CD8-positive, alpha-beta memory T cell (primary cell): ENCODE results near the gene METAP1D. TPM values are rescaled to one million over a fixed set of nuclear protein-coding genes. Genes with fewer than 3 reads are reported as not detected.

Source experiments
- CTCF ChIA-PET: fragments of 350-600 bp; sonication (Branson Sonifier 250); formaldehyde crosslinking; loops from one replicate; lab custom pipeline; 2021; ENCODE audit warnings: antibody characterized with exemption; lab: Charles Lee
- POLR2A ChIA-PET: fragments of 350-600 bp; sonication (Branson Sonifier 250); formaldehyde crosslinking; loops from one replicate; lab custom pipeline; 2021; ENCODE audit warnings: antibody characterized with exemption; lab: Charles Lee
- DNase-seq, 5 donors: peaks; one replicate each; pipeline versions ENCODE4 v3.0.0 to v3.0.0-alpha.2; 2020 to 2022; ENCODE audit warnings: mixed read lengths in 1 of 5
- H3K27ac ChIP-seq: one replicate; pipeline ENCODE4 v1.7.0; 2013; ENCODE audit warnings: low read depth, mild to moderate bottlenecking, low read length, moderate library complexity
- H3K27me3 ChIP-seq: 2 replicates; pipeline ENCODE4 v1.7.0; 2013; ENCODE audit warnings: low read length, mild to moderate bottlenecking; ENCODE audit not compliant: insufficient read depth, poor library complexity, severe bottlenecking
- H3K36me3 ChIP-seq: 2 replicates; pipeline ENCODE4 v1.7.0; 2013; ENCODE audit warnings: mild to moderate bottlenecking, low read length, moderate library complexity; ENCODE audit not compliant: insufficient read depth
- H3K4me1 ChIP-seq: 2 replicates; pipeline ENCODE4 v1.7.0; 2013; ENCODE audit warnings: mild to moderate bottlenecking, low read length, moderate library complexity; ENCODE audit not compliant: insufficient read depth
- H3K4me3 ChIP-seq: 2 replicates; pipeline ENCODE4 v1.7.0; 2013; ENCODE audit warnings: mild to moderate bottlenecking, low read length
- H3K9me3 ChIP-seq: 2 replicates; pipeline ENCODE4 v1.7.0; 2013; ENCODE audit warnings: mild to moderate bottlenecking, low read length
- H3K27ac Mint-ChIP-seq, 8 donors: one replicate each; pipeline ENCODE4 v1.8.0; 2020 to 2021; ENCODE audit warnings: mixed read lengths in 8 of 8, mild to moderate bottlenecking in 6 of 8, inconsistent platforms in 3 of 8, moderate library complexity in 3 of 8
- H3K27me3 Mint-ChIP-seq, 2 donors: one replicate each; pipeline ENCODE4 v1.8.0; 2020 to 2021; ENCODE audit warnings: mixed read lengths in 2 of 2, mild to moderate bottlenecking in 1 of 2, moderate library complexity in 1 of 2
- H3K36me3 Mint-ChIP-seq, 3 donors: one replicate each; pipeline ENCODE4 v1.8.0; 2020 to 2021; ENCODE audit warnings: mixed read lengths in 3 of 3, inconsistent platforms in 1 of 3, mild to moderate bottlenecking in 1 of 3
- H3K4me1 Mint-ChIP-seq, 3 donors: one replicate each; pipeline ENCODE4 v1.8.0; 2020 to 2021; ENCODE audit warnings: mixed read lengths in 3 of 3, inconsistent platforms in 1 of 3, mild to moderate bottlenecking in 1 of 3
- H3K4me3 Mint-ChIP-seq, 7 donors: one replicate each; pipeline ENCODE4 v1.8.0; 2020 to 2021; ENCODE audit warnings: mixed read lengths in 7 of 7, mild to moderate bottlenecking in 6 of 7, moderate library complexity in 4 of 7, inconsistent platforms in 2 of 7
- H3K9me3 Mint-ChIP-seq, 5 donors: one replicate each; pipeline ENCODE4 v1.8.0; 2020 to 2022; ENCODE audit warnings: mixed read lengths in 5 of 5, mild to moderate bottlenecking in 3 of 5, moderate library complexity in 2 of 5, inconsistent platforms in 1 of 5
- polyA plus RNA-seq: library from polyadenylated mRNA; unstranded; fragments of 300-500 nt; fragmentation: Illumina TruSeq; gene quantifications from one replicate; pipeline ENCODE4 v1.2.3, GENCODE V29; 2021
- total RNA-seq, 2 experiments: library from RNA; stranded (reverse); gene quantifications; one replicate each; pipeline ENCODE4 v1.2.3, GENCODE V29; 2021

The METAP1D gene
- total RNA-seq (10 to 100 TPM in 1 of 2 experiments, 1 to 10 TPM in 1; 9.0 to 10.2 TPM), polyA plus RNA-seq (2.7 TPM)

GRCh38 chr2:171999604-172000469, at the start of gene METAP1D:
TSS of gene METAP1D (plus strand) at chr2:171999953. CDS start at chr2:171999970, 17 bp downstream.
- ChIA-PET CTCF (no interaction called here), POLR2A (interaction anchor here (0.6 kb wide), 2 partner anchors 10 to 429 kb away, joined by 4 to 5 read pairs; no protein-coding TSS in a partner anchor)
- Histone ChIP-seq H3K9me3 (no peaks in the 10 kb centered on the region), H3K4me3 (peak within 1 kb of the TSS; percentile 63), H3K27ac (peak within 1 kb of the TSS; percentile 58), H3K27me3 (no peaks in the 10 kb centered on the region), H3K36me3 (no peaks in the 10 kb centered on the region), H3K4me1 (peaks cover 14% of the 10 kb centered on the region)
- H3K27me3 Mint-ChIP-seq = peaks cover 3 to 18% of the 10 kb centered on the region in 2 donors
- H3K9me3 Mint-ChIP-seq = no peaks in the 10 kb centered on the region
- peak within 1 kb of the TSS; percentile 84 to 97 (median 90) for H3K4me3 Mint-ChIP-seq
- peak within 1 kb of the TSS; percentile 38 to 94 (median 87) for H3K27ac Mint-ChIP-seq
- DNase-seq = peak; percentile 71 to 87 (median 82)
- peaks cover 0 to 4% (median 0%) of the 10 kb centered on the region in 3 donors for H3K36me3 Mint-ChIP-seq
- peaks cover 15 to 24% (median 18%) of the 10 kb centered on the region in 3 donors for H3K4me1 Mint-ChIP-seq

- CTCF ChIA-PET = no interaction called here
- peaks cover 4 to 48% (median 21%) of the 10 kb centered on the region in 3 donors for H3K36me3 Mint-ChIP-seq
- H3K4me1 ChIP-seq = peaks cover 10% of the 10 kb centered on the region
- no peak overlapping the region for H3K4me3 ChIP-seq
- peaks cover 5% of the 10 kb centered on the region for H3K36me3 ChIP-seq
- no peaks in the 10 kb centered on the region for H3K27me3 ChIP-seq
- DNase-seq = no peak
- POLR2A ChIA-PET = no interaction called here
- no peaks in the 10 kb centered on the region for H3K9me3 Mint-ChIP-seq
- H3K4me1 Mint-ChIP-seq = peaks cover 16 to 31% (median 28%) of the 10 kb centered on the region in 3 donors
- no peaks in the 10 kb centered on the region for H3K9me3 ChIP-seq
- no peak overlapping the region for H3K27ac ChIP-seq
- no peaks in the 10 kb centered on the region for H3K27me3 Mint-ChIP-seq
- no peak overlapping the region for H3K4me3 Mint-ChIP-seq
- H3K27ac Mint-ChIP-seq = no peak overlapping the region
Observed at GRCh38 chr2:171952276-171952675, 47.5 kb upstream of the METAP1D start.

DNA sequence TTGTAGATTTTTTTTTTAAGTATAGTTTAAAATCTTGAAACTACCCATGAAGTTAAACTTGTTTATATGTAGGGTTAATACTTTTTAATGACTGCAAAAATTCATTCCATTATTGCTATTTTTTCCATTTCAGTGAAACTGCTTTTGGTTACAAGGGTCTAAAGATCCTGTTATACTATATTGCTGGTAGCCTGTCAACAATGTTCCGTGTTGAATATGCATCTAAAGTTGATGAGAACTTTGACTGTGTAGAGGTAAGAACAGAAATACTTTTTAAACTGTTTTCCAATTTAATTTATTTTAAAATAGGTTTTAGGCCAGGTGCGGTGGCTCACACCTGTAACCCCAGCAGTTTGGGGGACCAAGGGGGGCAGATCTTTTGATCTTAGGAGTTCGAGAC, 47.0 kb upstream of the METAP1D start:
- Mint-ChIP-seq H3K27me3 (no peaks in the 10 kb centered on the region), H3K4me3 (no peak overlapping the region), H3K27ac (peak overlapping the region in 1 of 8 donors; percentile 82), H3K36me3 (peaks cover 4 to 49% (median 21%) of the 10 kb centered on the region in 3 donors), H3K4me1 (peaks cover 16 to 34% (median 30%) of the 10 kb centered on the region in 3 donors), H3K9me3 (no peaks in the 10 kb centered on the region)
- Histone ChIP-seq H3K27ac (no peak overlapping the region), H3K4me1 (peaks cover 10% of the 10 kb centered on the region), H3K36me3 (peaks cover 5% of the 10 kb centered on the region), H3K9me3 (no peaks in the 10 kb centered on the region), H3K4me3 (no peak overlapping the region), H3K27me3 (no peaks in the 10 kb centered on the region)
- DNase-seq = no peak
- CTCF ChIA-PET = no interaction called here
- POLR2A ChIA-PET = no interaction called here

DNA sequence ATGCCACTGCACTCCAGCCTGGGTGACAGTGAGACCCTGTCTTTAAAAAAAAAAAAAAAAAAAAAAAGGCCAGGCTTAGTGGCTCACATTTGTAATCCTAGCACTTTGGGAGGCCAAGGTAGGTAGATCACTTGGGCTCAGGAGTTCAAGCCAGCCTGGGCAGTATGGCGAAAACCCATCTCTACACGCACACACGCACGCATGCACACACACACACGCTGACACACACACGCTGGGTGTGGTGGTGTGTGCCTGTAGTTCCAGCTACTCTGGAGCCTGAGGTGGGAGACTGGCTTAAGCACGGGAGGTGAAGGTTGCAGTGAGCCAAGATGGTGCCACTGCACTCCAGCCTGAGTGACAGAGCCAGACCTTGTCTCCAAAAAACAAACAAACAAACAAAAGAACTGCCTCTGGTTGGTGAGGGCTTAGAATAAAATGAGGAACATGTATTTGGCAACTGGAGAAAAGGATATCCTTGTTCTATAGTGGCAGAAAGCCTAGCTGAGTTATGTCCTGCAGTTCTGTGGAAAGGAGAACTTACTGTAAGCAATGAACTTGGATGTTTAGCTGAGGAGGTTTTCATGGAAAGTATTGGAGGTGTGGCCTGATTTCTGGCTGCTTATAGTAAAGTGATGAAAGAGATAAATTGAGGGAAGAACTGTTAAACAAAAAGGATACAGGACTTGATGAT, 43.5 kb upstream of the METAP1D start:
- Mint-ChIP-seq H3K27ac (peak overlapping the region in 2 of 8 donors; percentile 13 to 75), H3K27me3 (no peaks in the 10 kb centered on the region), H3K36me3 (peaks cover 4 to 40% (median 11%) of the 10 kb centered on the region in 3 donors), H3K9me3 (no peaks in the 10 kb centered on the region), H3K4me1 (peaks cover 23 to 44% (median 42%) of the 10 kb centered on the region in 3 donors), H3K4me3 (no peak overlapping the region)
- CTCF ChIA-PET = interaction anchor here (1.2 kb wide), 1 partner anchor 34 kb away, joined by 3 read pairs; the partner anchor contains the start of gene HAT1
- Histone ChIP-seq H3K4me3 (no peak overlapping the region), H3K36me3 (peaks cover 5% of the 10 kb centered on the region), H3K9me3 (no peaks in the 10 kb centered on the region), H3K27me3 (no peaks in the 10 kb centered on the region), H3K27ac (no peak overlapping the region), H3K4me1 (peaks cover 10% of the 10 kb centered on the region)
- no peak for DNase-seq
- POLR2A ChIA-PET = no interaction called here

- Mint-ChIP-seq H3K27ac (peak overlapping the region in 2 of 8 donors; percentile 55 to 75), H3K4me1 (peaks cover 23 to 44% (median 39%) of the 10 kb centered on the region in 3 donors), H3K9me3 (no peaks in the 10 kb centered on the region), H3K36me3 (peaks cover 4 to 38% (median 11%) of the 10 kb centered on the region in 3 donors), H3K4me3 (no peak overlapping the region), H3K27me3 (no peaks in the 10 kb centered on the region)
- POLR2A ChIA-PET = no interaction called here
- H3K9me3 ChIP-seq = no peaks in the 10 kb centered on the region
- H3K27me3 ChIP-seq = no peaks in the 10 kb centered on the region
- DNase-seq = no peak
- CTCF ChIA-PET = interaction anchor here (1.2 kb wide), 1 partner anchor 35 kb away, joined by 3 read pairs; the partner anchor contains the start of gene HAT1
- H3K4me1 ChIP-seq = peaks cover 10% of the 10 kb centered on the region
- peaks cover under 1% of the 10 kb centered on the region for H3K36me3 ChIP-seq
- H3K27ac ChIP-seq = no peak overlapping the region
- H3K4me3 ChIP-seq = no peak overlapping the region
Observed at GRCh38 chr2:171957061-171957460, 42.7 kb upstream of the METAP1D start.

DNA sequence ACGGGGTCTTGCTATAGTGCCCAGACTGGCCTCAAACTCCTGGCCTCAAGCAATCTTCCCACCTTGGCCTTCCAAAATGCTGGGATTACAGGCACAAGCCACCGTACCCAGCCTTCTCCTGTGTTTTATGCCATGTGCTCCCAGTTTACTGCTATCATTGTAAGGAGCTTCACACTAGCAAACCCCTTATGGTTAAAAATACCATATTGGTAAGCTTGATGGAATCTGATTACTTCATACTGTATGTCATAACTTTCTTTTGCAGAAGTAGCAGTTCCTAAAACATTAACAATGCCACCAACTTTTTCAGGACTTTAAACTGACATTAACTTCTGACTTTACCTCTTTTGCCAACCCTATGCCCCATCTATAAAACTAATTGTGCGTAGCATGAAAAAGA, 41.3 kb upstream of the METAP1D start:
- Histone ChIP-seq H3K27ac (no peak overlapping the region), H3K4me3 (no peak overlapping the region), H3K9me3 (no peaks in the 10 kb centered on the region), H3K27me3 (no peaks in the 10 kb centered on the region), H3K4me1 (peaks cover 18% of the 10 kb centered on the region), H3K36me3 (no peaks in the 10 kb centered on the region)
- CTCF ChIA-PET = no interaction called here
- Mint-ChIP-seq H3K27me3 (no peaks in the 10 kb centered on the region), H3K27ac (peak overlapping the region in 1 of 8 donors; percentile 21), H3K4me1 (peaks cover 28 to 49% (median 45%) of the 10 kb centered on the region in 3 donors), H3K9me3 (no peaks in the 10 kb centered on the region), H3K4me3 (no peak overlapping the region), H3K36me3 (peaks cover 4 to 32% (median 11%) of the 10 kb centered on the region in 3 donors)
- POLR2A ChIA-PET = no interaction called here
- DNase-seq = no peak

DNA sequence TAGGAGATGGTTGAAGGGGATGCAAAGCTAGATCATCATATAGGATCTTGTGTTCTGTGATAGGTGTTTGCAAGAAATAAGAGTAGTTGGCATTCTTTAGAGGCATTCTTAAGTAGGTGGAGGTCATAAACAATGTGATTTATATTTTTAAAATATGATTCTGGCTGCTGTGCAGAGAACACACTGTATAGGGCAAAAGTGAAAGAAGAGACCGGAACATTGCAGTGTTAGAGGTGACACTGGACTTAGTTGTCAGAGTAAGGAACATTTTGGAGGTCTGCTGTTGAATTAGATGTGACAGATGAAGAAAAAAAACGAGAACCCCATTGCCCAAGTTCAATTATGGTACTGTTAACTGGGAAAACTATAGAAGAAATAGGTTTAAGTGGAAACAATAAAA, 39.8 kb upstream of the METAP1D start:
- Histone ChIP-seq H3K27ac (no peak overlapping the region), H3K27me3 (no peaks in the 10 kb centered on the region), H3K9me3 (no peaks in the 10 kb centered on the region), H3K4me3 (no peak overlapping the region), H3K4me1 (peaks cover 12% of the 10 kb centered on the region), H3K36me3 (no peaks in the 10 kb centered on the region)
- no peak overlapping the region for H3K4me3 Mint-ChIP-seq
- H3K36me3 Mint-ChIP-seq = peaks cover 0 to 29% (median 4%) of the 10 kb centered on the region in 3 donors
- POLR2A ChIA-PET = no interaction called here
- CTCF ChIA-PET = no interaction called here
- no peaks in the 10 kb centered on the region for H3K27me3 Mint-ChIP-seq
- H3K4me1 Mint-ChIP-seq = peaks cover 25 to 52% (median 48%) of the 10 kb centered on the region in 3 donors
- H3K9me3 Mint-ChIP-seq = no peaks in the 10 kb centered on the region
- peak overlapping the region in 1 of 8 donors; percentile 38 for H3K27ac Mint-ChIP-seq
- DNase-seq = no peak
